HG02798 (cell line): ENCODE results near the gene DSTN.

ENCODE experiments used
- ATAC-seq: cut with Tn5 transposase; IDR thresholded peaks from one replicate; pipeline ENCODE4 v1.9.1; 2021; ENCODE audit warnings: mild to moderate bottlenecking; ENCODE audit not compliant: unreplicated experiment, poor library complexity

The DSTN gene

DNA sequence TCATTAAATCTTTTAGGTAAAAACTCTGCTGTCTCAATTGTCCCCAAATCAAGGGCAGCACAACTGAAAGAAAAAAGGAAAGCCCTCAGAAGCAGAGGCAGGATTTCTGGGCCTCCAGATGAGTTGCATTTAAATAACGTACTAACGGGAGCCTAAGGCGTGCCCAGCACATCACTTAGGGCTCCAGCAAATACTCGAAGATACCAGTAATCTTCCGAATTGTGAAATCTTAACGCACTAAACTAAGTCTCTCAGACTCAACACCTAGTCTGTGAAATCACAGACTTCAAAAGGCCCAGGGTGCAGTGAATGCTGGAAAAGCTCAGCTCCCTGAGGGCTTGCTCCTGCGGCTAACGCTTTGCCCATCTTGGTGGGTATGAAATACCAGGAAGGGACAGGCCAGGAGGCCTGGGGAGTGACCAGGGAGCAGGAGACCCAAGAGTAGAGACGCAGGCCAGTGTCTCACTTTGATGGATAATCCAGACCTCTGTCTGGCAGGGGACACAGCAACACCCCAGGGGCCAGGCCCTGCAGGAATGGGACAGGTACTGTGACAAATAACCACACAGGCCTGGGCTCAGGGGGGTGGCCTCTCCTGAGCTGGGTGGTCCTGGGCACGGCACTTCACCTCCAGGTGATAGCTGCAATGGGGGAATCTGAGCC is 75.8 kb downstream of the DSTN start:
- ATAC-seq = no peak

- no peak for ATAC-seq
These were observed 76.5 kb downstream of the DSTN start for GRCh38 chr20:17646209-17646960.

DNA sequence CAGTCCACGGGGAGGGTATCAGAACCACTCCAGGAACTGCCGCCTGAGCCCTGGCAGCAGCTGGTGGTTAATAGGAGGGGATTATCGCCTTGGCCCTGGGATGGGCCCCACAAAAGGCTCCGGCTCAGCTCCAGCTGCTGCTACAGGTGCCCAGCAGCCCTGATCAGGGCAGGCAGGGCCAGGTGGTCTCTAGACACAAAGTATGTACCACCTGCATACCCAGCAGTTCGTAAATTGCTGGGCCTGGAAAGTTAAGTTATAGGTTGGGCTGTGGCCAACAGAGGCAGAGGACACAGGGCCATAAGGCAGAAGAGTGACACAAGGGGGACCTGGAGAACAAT is 77.1 kb downstream of the DSTN start:
- no peak for ATAC-seq

DNA sequence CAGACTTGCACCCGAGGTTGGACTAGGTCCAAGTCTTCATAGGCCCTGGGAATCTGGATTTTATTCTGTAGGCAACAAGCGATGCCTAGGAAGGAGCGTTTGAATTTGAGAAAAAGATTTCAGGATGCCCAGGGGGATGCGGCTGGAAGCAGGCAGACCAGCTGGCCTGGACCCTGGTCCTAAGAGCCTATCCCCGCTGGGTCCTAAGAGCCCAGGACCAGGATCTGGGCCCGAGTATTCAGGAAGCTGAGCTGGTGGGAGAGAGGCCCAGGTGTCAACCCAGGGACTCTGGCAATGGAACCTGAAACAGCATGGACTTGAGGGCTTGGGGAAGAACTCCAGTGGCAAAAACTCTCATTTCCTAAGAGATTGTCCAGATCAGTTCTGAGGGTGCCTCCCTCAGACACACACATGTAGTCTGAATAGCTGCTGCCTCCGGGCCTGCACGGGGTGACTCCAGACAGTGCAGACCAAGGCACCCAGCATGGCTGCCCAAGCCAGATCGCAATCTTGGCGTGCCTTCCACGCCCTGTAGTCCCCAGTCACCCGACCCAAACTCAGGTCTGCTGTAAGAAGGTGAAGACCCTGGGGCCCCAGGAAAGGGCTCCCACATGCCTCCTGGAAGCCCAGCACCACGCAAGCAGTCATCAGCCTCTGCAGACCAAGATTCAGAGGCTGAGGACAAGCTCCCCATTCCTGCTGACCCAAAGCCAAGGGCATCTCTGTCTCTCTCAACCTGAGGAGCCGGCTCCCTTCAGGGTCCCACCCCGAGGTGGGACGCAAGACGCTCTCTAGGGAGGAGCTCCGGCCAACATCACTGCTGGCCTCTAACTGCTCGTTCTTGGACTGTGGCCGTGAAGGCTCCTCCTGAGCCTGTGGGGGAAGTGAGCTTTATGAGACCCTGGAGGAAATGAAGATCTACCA is 77.8 kb downstream of the DSTN start:
- no peak for ATAC-seq

GRCh38 chr20:17648315-17648646 is 78.4 kb downstream of the DSTN start:
- ATAC-seq = no peak

GRCh38 chr20:17648791-17649730 is 79.2 kb downstream of the DSTN start:
- ATAC-seq = no peak

GRCh38 chr20:17650301-17651128 is 80.6 kb downstream of the DSTN start:
- no peak for ATAC-seq

- ATAC-seq = no peak
These were observed 81.4 kb downstream of the DSTN start for GRCh38 chr20:17651129-17651759.

DNA sequence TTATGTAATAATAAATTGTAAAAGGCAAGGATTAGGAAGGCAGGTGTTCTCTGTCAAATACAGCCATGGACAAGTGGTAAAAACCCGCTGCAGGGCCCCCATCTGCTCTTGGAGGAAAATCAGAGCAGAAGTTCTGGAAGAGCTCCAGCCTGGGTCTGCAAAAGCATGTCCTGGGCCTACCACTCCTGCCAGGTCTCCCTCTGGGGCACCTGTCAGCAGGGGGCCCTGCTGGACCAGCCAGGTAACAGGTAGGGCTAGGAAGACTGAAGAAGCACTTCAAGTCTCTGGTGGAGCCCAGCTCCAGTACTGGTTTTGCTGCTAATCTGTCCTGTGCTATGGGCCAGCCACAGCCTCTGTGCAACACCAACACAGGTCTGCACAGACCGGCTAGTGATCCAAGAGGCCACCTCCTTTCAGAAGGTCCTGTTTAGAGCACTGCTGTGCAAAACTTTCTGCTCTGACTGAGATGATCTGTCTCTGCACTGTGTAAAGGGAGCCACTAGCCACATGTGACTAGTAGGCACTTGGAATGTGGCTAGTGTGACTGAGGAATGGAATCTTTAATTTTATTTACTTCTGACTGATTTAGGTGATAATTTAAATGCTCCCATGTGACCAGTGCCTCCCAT is 82.0 kb downstream of the DSTN start:
- no peak for ATAC-seq

DNA sequence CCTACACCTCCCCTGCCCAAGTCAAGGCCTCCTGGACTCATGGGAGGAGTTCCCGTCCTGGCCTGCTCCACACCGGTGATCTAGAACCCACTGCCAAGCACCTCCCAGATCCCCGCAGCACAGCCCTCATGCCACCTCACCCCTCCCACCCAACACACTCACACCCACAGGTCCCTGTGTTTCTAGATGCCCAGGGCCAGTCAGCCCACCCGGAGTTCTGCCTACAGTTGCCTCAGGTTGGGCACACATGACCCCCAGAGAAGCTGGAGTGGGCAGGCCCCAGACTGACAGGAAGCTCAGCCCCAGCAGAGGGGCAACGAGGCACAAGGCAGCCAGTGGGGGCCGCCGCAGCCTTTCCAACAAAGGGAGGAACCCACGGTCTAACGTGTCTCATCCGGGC is 82.5 kb downstream of the DSTN start:
- no peak for ATAC-seq

GRCh38 chr20:17653835-17654648 is 84.2 kb downstream of the DSTN start:
- ATAC-seq = no peak

GRCh38 chr20:17654649-17655285 is 84.9 kb downstream of the DSTN start:
- ATAC-seq = no peak

GRCh38 chr20:17655286-17655651 is 85.4 kb downstream of the DSTN start:
- no peak for ATAC-seq

GRCh38 chr20:17655865-17656479 is 86.1 kb downstream of the DSTN start:
- ATAC-seq = no peak

DNA sequence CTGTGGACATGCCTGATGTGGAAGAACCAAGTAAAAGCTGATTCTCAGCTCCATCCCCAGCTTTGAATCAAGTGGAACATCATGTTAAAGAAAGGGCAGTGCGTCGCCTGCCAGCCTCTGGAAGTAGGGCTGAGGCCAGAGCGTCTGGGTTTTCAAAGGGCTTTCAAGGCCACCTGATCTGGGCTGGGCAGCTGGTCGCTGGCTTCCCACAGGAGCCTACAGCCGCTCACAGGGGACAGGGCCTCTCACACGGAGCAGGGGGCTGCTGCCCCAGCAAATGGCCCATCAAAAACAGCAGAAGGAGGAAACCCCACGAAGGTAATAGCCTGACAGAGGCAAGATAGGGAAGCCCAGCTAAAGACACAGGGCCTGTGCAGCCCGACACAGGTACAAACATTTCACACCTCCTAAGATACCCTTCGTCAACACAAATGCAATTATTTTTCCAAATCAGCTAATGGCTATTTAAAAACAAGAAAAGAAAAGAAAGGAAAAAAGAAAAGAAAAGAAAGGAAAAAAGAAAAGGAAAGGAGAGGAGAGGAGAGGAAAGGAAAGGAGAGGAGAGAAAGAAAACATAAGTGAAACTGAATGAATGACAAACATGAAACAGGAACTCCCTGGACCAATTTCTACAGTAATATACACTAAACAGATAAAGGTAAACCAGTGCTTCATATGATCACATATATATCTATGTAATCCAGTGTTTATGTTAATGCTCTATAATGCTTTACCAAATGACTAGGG is 87.4 kb downstream of the DSTN start:
- no peak for ATAC-seq
